ENCODE results near the gene LZTS3. TPM values are rescaled to one million over a fixed set of nuclear protein-coding genes. Genes with fewer than 3 reads are reported as not detected.

Gene LZTS3
- total and polyA plus RNA-seq, 2 of the 8 experiments (the other 6 are each of a cell fraction or from before 2014, with no cell fraction given) = 31.8 to 33.5 TPM

GRCh38 chr20:3168829-3169590, 4.3 kb downstream of the LZTS3 start:
- no peak for FAIRE-seq
- H3K4ac ChIP-seq (replicated peaks; ENCODE audit: insufficient read length, low read depth, low read length) = peak overlapping the region; percentile 55
- H3K9me3 ChIP-seq (ENCODE audit: insufficient read depth in 2 of 2, low read depth in 1 of 2, low read length in 1 of 2) = no peaks in the 10 kb centered on the region
- H3K27me3 ChIP-seq (replicated peaks in 1 of 4; ENCODE audit: control insufficient read depth in 3 of 4, extremely low read depth in 1 of 4, insufficient read depth in 3 of 4, low read length in 3 of 4) = no peaks in the 10 kb centered on the region; a peak in 1 of 7 replicates
- H2BK12ac ChIP-seq (ENCODE audit: low read depth, low read length) = peak overlapping the region; percentile 29; the same call in 1 of the 2 replicates
- peak overlapping the region; percentile 52 for H2BK120ac ChIP-seq (replicated peaks; ENCODE audit: low read depth, low read length)
- TF ChIP-seq JUN (IDR thresholded peaks at IDR 0.05; ENCODE audit: low read depth, low read length) (no peak), KDM5A (IDR thresholded peaks at IDR 0.05; ENCODE audit: low read length) (no peak), SIRT6 (IDR thresholded peaks at IDR 0.05; ENCODE audit: low read length) (no peak), CBX8 (IDR thresholded peaks at IDR 0.05; ENCODE audit: borderline replicate concordance, low read depth, low read length) (no peak), BCL11A (IDR thresholded peaks at IDR 0.05; ENCODE audit: low read depth in 2 of 2, low read length in 2 of 2) (no peak), POLR2A (IDR thresholded peaks at IDR 0.05; ENCODE audit: control extremely low read depth in 1 of 2, low read depth in 2 of 2, low read length in 2 of 2) (no peak)
- peaks cover 11% of the 10 kb centered on the region; the same call in 1 of the 2 replicates for H3K23me2 ChIP-seq (ENCODE audit: low read depth, low read length)
- H3K9ac ChIP-seq (replicated peaks in 1 of 4; ENCODE audit: extremely low read depth in 1 of 4, low read depth in 3 of 4, low read length in 3 of 4) = peak overlapping the region in 3 of 4 experiments; percentile 29 to 67 (median 66); a peak in 4 of 7 replicates
- no peak overlapping the region for H2AFZ ChIP-seq (ENCODE audit: low read length)
- no peak overlapping the region for H3K14ac ChIP-seq (ENCODE audit: insufficient read length)
- H4K5ac ChIP-seq (ENCODE audit: insufficient read length, low read depth, low read length) = peak overlapping the region; percentile 7
- no peak overlapping the region for H3K23ac ChIP-seq (ENCODE audit: insufficient read length)
- no peak for DNase-seq (ENCODE audit: low read depth in 1 of 2, low spot score in 2 of 2)
- H4K91ac ChIP-seq (replicated peaks; ENCODE audit: insufficient read length, low read length) = peak overlapping the region; percentile 97
- peak overlapping the region; percentile 86 to 89 for H3K4me2 ChIP-seq (ENCODE audit: insufficient read depth in 1 of 2, low read depth in 2 of 2, low read length in 2 of 2)
- peak overlapping the region; percentile 11; the same call in 1 of the 2 replicates for H2BK5ac ChIP-seq (ENCODE audit: low read depth, low read length)
- peak overlapping the region; percentile 93 for H3K18ac ChIP-seq (ENCODE audit: extremely low read depth, low read length)
- 69% methylated on average over 7 of the region's 7 CpGs; no CpG with 5 or more reads in 1 of the 2 experiments for WGBS, 2 experiments (ENCODE audit: extremely low coverage in 1 of 2, insufficient coverage in 1 of 2, insufficient read length in 1 of 2, insufficient replicate concordance in 2 of 2, low coverage in 1 of 2, low lambda C conversion rate in 2 of 2, missing lambda C conversion rate in 1 of 2)
- peak overlapping the region; percentile 94 for H4K8ac ChIP-seq (ENCODE audit: extremely low read depth, insufficient read depth, low read length)
- peak overlapping the region; percentile 95 for H2BK15ac ChIP-seq (ENCODE audit: low read length)
- H3K36me3 ChIP-seq (ENCODE audit: control insufficient read depth in 2 of 4, insufficient read depth in 4 of 4, low read length in 3 of 4) = peaks cover 0 to 15% (median 2%) of the 10 kb centered on the region in 4 experiments; a peak in 5 of 8 replicates
- H4K20me1 ChIP-seq (replicated peaks in 1 of 2; ENCODE audit: control insufficient read depth in 1 of 2, insufficient read depth in 2 of 2, low read length in 2 of 2) = peaks cover 0 to 2% of the 10 kb centered on the region in 2 experiments
- H2BK20ac ChIP-seq (ENCODE audit: low read length) = peak overlapping the region; percentile 4; the same call in 1 of the 2 replicates
- POLR2A ChIA-PET (ENCODE audit: partially characterized antibody) = interaction anchor here (0.8 to 2.8 kb wide), 5 partner anchors 9 to 77 kb away, joined by 3 to 11 read pairs (median 4); partner anchors contain the start of genes FASTKD5 and UBOX5
- H3K27ac ChIP-seq (ENCODE audit: low read depth, low read length) = peak overlapping the region; percentile 75; the same call in 1 of the 2 replicates
- CTCF ChIA-PET (ENCODE audit: partially characterized antibody) = interaction anchor here (0.8 to 1.5 kb wide), 3 partner anchors 97 to 145 kb away, joined by 3 to 4 read pairs (median 3); no protein-coding TSS in a partner anchor
- H3K4me1 ChIP-seq (replicated peaks in 1 of 4; ENCODE audit: control insufficient read depth in 3 of 4, insufficient read depth in 4 of 4, low read length in 3 of 4) = peaks cover 5 to 30% (median 24%) of the 10 kb centered on the region in 4 experiments
- peak overlapping the region; percentile 8 for H2AK5ac ChIP-seq (ENCODE audit: low read depth, low read length)
- H3K79me2 ChIP-seq (ENCODE audit: control insufficient read depth in 1 of 2, insufficient read depth in 2 of 2, low read length in 2 of 2) = 0 out of 4 replicates have a peak, but pooled peaks cover 0 to 5% of the 10 kb centered on the region in 2 experiments
- H3K56ac ChIP-seq (replicated peaks; ENCODE audit: insufficient read length, low read depth, low read length) = no peak overlapping the region
- no peaks in the 10 kb centered on the region; the same call in 1 of the 2 replicates for H3K79me1 ChIP-seq (ENCODE audit: low read depth, low read length)
- H3K4me3 ChIP-seq (ENCODE audit: extremely low read depth in 1 of 4, insufficient read depth in 2 of 4, low read depth in 3 of 4, low read length in 4 of 4) = peak overlapping the region in 3 of 4 experiments; percentile 37 to 56 (median 45); a peak in 4 of 8 replicates

Measured in H1 (cell line).